Dendritic cell treated with granulocyte-macrophage colony-stimulating factor and Interleukin-4, amounts not matched to agents 40 ng/mL and 50 ng/mL, for 4 days (primary cell): ENCODE results near the gene LRRC32.

Experiments
- H3K27ac Mint-ChIP-seq: one replicate; pipeline ENCODE4 v1.8.0; 2022; ENCODE audit warnings: mild to moderate bottlenecking, mixed read lengths
- H3K27me3 Mint-ChIP-seq: one replicate; pipeline ENCODE4 v1.8.0; 2022; ENCODE audit warnings: mild to moderate bottlenecking, mixed read lengths
- H3K36me3 Mint-ChIP-seq: one replicate; pipeline ENCODE4 v1.8.0; 2022; ENCODE audit warnings: low read depth, mixed read lengths
- H3K4me1 Mint-ChIP-seq: one replicate; pipeline ENCODE4 v1.8.0; 2022; ENCODE audit warnings: low read depth, mixed read lengths
- H3K4me3 Mint-ChIP-seq: one replicate; pipeline ENCODE4 v1.8.0; 2022; ENCODE audit warnings: mild to moderate bottlenecking, moderate library complexity, mixed read lengths
- H3K9me3 Mint-ChIP-seq: one replicate; pipeline ENCODE4 v1.8.0; 2022; ENCODE audit warnings: mixed read lengths
- intact Hi-C: fragments of 100-400 bp; cut with micrococcal nuclease; formaldehyde crosslinking; loops from one replicate; pipeline ENCODE4 v1.15.0; 2022

LRRC32 gene

DNA sequence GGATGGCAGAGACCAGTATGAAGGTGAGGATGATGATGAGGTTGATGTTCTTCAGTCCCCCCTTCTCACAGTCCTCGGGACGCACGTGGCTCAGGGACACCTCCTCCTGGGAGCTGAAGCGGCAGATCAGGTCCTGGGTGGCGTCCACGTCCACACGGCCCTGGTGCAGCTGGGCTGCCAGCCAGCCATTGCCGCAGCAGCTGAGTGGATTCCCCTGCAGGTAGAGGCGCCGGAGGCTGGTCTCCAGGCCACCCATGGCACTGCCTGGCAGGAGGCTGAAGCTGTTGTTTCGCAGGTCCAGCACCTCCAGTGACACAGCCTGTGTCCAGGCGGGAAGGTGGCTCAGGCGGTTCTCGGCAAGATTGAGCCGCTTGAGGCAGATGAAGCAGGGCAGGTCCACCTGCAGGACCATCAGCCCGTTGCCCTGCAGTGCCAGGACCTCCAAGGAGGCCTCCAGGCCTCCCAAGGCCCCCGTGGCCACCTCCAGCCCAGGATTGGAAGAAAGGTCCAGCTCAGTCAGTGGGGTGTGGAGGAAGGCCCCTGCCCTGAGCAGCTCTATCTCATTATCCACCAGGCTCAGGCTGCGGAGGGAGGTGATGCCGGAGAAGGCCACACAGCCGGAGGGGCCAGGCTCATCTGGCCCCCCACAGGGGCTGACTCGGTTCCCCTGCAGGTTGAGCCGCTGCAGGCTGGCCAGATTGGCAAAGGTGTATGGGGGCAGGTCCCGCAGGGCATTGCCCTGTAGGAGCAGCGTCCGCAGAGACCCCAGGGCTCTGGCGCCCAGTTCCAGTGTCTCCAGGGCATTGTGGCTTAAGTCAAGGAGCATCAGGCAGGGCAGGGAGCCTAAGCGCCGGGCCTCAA is 10.6 kb downstream of the LRRC32 start:
- intact Hi-C loops = no loop called here
- no peak overlapping the region for H3K4me3 Mint-ChIP-seq
- no peaks in the 10 kb centered on the region for H3K36me3 Mint-ChIP-seq
- no peaks in the 10 kb centered on the region for H3K9me3 Mint-ChIP-seq
- peaks cover 90% of the 10 kb centered on the region for H3K27me3 Mint-ChIP-seq
- H3K27ac Mint-ChIP-seq = no peak overlapping the region
- H3K4me1 Mint-ChIP-seq = peaks cover 29% of the 10 kb centered on the region

DNA sequence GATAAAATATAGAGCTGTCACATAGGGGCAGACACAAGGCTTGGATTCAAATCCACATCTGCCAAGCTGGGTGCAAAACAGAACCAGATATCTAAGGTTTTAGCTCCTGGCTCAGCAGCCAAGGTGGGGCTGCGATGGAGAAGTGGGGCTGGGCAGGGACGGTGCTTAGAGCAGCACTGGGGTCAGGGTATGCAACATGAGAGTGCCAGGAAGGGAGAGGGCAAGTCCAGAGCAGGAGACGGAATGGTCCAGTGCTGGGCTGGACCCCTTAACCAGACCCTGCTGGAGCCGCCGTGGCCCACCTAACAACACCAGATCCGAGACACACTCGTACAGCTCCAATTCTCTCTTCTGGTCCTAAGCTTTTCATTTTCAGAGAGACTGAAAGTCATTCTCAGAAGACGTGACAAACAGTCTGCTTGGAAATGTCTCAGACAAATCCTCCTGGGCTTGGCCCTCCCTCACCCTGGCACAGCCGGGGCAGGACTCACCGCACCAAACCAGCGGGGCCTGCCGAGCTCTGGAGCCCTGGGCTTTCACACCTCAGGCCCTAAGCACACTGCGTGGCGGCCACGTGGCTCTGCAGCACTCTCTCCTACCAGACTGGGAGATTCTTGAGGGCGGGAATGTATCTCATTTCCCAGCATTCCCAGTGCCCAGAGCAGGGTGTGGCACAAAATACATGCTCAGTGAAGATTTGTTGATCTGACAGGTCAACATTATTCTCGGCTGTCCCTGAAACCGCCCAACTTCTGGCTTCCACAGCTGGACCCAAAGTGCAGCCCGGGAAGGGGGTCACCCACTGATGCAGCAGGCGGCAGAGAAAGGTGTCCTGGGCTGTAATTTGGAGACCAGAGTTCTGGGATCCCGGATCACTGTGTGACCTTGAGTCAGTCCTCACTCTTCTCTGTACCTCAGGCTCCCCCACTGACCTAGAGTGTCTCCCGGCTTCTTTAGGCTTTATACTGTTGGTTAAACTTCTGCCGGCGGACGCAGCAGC is 11.6 kb downstream of the LRRC32 start:
- H3K4me1 Mint-ChIP-seq = peaks cover 19% of the 10 kb centered on the region
- intact Hi-C loops = no loop called here
- peak overlapping the region; percentile 14 for H3K27ac Mint-ChIP-seq
- H3K9me3 Mint-ChIP-seq = no peaks in the 10 kb centered on the region
- H3K27me3 Mint-ChIP-seq = peaks cover 86% of the 10 kb centered on the region
- H3K4me3 Mint-ChIP-seq = no peak overlapping the region
- no peaks in the 10 kb centered on the region for H3K36me3 Mint-ChIP-seq

DNA sequence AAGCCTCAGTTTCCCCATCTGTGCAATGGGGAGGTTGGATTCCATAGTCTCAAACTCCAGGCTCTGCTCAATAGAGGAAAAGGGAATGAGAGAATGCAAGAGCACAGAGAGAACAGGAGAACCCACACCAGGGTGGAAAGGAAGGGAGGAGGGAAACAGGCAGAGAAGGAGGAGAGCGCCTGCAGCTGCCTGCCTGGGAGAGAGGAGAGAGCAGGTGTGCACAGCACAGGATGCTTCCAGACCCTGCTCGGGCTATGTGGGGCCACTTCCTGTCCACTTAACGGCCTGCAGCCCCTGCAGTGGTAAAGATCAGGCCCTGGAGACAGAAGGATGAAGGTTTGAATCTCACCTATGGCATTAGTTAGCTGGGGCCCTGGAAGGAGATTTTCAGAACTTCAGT is 12.3 kb downstream of the LRRC32 start:
- intact Hi-C loops = no loop called here
- H3K27ac Mint-ChIP-seq = no peak overlapping the region
- H3K27me3 Mint-ChIP-seq = peaks cover 86% of the 10 kb centered on the region
- no peaks in the 10 kb centered on the region for H3K9me3 Mint-ChIP-seq
- no peaks in the 10 kb centered on the region for H3K36me3 Mint-ChIP-seq
- peaks cover 16% of the 10 kb centered on the region for H3K4me1 Mint-ChIP-seq
- H3K4me3 Mint-ChIP-seq = no peak overlapping the region

DNA sequence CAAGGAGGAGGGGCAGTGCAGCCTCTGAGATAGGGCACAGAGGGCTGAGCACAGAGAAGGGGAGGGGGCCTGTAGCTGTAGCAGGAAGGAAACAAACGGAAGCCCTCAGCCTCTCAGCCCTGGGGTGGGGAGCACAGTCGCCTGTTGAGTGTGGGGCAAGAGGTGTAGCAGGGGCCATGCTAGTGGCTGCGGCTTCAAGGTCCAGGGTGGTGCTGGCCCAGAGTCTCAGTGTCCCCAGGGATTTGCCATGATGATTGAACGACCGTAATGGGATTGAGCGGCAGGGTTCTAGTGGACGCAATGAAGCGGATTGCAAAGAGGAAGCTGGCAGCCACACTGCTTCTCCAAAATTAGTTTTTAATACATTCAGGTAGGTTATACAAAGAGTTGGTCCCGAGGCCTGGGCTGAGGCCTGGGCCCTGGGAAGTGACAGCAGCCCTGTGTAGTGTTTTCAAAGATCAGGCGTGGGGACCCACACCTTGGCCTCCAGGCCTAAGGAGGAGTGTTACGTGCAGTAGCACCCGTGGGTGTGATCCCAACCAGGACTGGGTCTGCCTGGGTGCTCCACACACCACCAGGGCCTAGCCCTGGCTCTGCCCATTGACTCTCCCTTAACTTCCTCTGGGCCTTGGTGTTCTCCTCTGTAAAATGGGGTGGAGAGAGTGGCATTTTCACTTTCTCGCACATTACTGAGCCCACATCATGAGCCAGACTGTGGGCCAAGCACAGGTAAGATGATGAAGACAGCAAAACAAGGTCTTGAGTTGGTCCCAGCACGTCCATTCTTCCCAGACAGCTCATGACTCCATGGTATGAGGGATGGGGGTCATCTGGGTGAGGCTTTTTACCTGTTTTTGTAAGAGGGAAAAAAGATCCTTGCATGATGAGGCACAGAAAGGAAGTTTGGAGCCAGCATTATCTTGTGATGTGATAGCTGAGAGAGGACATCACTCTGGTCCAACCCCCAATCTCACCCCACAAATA is 13.1 kb downstream of the LRRC32 start:
- no peaks in the 10 kb centered on the region for H3K9me3 Mint-ChIP-seq
- peaks cover 80% of the 10 kb centered on the region for H3K27me3 Mint-ChIP-seq
- no peak overlapping the region for H3K27ac Mint-ChIP-seq
- no peak overlapping the region for H3K4me3 Mint-ChIP-seq
- intact Hi-C loops = no loop called here
- no peaks in the 10 kb centered on the region for H3K36me3 Mint-ChIP-seq
- H3K4me1 Mint-ChIP-seq = peaks cover 16% of the 10 kb centered on the region

DNA sequence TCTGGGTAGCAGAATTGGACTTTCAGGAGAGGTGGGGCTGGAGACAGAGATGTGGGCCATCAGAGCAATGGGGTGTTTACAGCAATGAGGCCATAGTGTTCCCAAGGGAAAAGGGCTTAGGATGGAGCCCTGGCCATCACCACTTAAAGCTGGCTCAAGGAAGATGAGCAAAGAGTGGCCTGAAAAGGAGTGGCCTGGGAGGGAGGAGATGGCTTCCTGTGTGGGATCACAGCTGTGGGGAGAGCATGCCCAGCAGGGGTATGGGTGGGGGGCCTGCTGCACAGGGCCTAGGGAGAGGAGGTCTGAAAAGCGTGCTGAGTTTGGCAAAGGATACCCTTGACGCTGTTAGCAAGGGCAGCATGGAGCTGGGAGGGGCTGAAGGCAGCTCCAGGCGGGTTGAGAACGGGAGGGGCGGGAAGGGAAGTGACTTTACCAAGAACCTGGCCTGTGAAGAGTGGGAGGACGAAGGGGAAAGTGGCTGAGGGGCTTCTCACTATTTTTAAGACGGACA is 13.9 kb downstream of the LRRC32 start:
- Mint-ChIP-seq H3K4me3 (no peak overlapping the region), H3K36me3 (no peaks in the 10 kb centered on the region), H3K27me3 (peaks cover 75% of the 10 kb centered on the region), H3K4me1 (peaks cover 16% of the 10 kb centered on the region), H3K9me3 (no peaks in the 10 kb centered on the region), H3K27ac (no peak overlapping the region)
- intact Hi-C loops = no loop called here

DNA sequence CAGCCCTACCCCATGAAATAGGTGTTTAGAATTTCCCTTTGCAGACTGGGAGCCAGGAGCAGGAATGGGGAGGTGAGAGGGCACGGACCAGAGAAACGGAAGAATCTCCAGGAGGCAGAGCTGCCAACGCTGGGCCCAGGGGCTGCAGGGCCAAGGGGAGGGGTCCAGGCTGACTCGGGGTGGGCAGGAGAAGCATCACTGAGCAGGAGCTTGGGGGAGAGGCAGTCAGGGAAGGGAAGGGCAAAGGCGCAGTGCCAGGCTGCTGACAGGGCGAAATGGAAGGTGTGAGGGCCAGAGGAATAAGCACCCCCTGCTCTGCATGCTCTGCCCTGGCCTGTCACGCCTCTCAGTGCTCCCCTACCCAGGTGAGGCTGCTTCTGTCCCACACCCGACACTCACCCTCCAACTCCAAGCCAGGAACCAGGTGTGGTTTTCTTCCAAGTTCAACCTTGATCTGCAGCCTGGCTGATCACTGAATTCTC is 14.5 kb downstream of the LRRC32 start:
- Mint-ChIP-seq H3K36me3 (no peaks in the 10 kb centered on the region), H3K4me1 (peaks cover 16% of the 10 kb centered on the region), H3K9me3 (no peaks in the 10 kb centered on the region), H3K4me3 (no peak overlapping the region), H3K27ac (no peak overlapping the region), H3K27me3 (peaks cover 72% of the 10 kb centered on the region)
- intact Hi-C loops = no loop called here

DNA sequence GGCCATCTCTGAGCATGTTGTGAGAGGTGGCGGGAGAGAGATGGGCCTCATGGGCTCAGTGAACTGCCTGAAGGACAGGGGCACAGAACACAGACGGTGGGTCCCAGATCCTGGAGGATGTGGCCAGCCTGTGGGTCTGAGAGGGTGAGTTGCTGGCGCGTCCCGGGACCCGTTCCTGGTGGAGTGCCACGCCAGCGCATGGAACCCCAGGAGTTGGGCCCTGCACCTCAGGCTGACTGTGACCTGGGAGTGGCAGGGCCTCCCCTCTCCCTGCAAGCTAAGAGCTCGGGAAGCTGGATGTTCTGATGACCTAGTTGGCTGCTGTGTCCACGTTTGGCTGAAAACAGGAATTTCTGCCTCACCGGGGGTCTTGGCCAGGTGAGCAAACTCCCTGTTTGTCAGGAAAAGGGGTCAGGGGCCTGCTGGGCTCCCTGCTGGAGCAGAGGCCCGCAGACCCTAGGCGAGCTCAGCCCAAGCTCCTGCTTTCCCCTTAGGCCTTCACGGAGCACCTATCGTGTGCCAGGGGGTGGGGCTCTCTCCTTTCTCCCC is 15.0 kb downstream of the LRRC32 start:
- Mint-ChIP-seq H3K27ac (no peak overlapping the region), H3K4me3 (no peak overlapping the region), H3K36me3 (no peaks in the 10 kb centered on the region), H3K4me1 (peaks cover 16% of the 10 kb centered on the region), H3K27me3 (peaks cover 69% of the 10 kb centered on the region), H3K9me3 (no peaks in the 10 kb centered on the region)
- intact Hi-C loops = no loop called here

DNA sequence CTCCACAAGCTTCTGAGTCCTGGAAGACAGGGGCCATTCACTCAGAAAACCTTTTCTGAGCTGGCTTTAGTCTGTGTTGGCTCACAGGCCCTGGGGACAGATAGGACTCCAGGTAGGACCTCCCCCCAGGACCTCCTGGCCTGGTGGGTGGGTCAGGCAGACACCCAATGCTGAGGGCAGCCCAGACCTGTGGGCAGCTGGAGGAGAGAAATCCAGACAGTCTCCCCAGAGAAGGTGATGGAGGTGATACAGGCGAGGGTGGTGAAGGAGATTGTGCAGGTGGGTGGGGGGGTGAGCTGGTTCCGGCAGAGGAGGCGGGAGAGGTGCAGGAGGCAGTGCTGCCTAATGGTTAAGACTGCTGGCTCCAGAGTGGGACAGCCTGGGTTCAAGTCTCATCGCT is 15.6 kb downstream of the LRRC32 start:
- H3K9me3 Mint-ChIP-seq = no peaks in the 10 kb centered on the region
- peaks cover 20% of the 10 kb centered on the region for H3K4me1 Mint-ChIP-seq
- no peak overlapping the region for H3K27ac Mint-ChIP-seq
- intact Hi-C loops = no loop called here
- H3K4me3 Mint-ChIP-seq = no peak overlapping the region
- H3K27me3 Mint-ChIP-seq = peaks cover 66% of the 10 kb centered on the region
- no peaks in the 10 kb centered on the region for H3K36me3 Mint-ChIP-seq

DNA sequence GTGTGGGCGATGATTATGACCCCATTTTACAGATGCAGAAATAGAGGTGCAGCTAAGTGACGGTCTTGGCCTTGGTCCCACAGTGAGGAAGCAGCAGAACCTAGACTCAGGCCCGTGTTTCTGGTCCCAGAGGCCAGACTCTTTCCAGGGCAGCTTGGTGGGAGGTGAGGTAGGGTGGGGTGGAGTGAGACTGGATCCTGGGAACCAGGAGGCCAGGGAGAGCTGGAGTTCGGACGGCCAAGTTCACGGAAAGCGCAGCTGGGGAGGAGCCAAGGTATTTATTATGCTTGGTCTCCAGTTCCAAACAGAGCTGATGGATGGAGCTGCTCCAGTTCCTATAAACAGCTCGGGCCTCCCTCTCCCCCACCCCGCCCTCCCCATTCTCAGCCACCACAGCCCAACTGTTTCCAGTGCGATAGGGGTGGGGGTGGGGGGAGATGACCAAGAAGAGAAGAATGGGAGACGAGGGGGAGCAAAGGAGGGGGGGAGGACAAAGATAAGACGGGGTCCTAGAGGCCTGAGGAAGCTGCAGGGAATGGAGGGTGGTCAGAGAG is 16.2 kb downstream of the LRRC32 start:
- no peak overlapping the region for H3K4me3 Mint-ChIP-seq
- no peaks in the 10 kb centered on the region for H3K36me3 Mint-ChIP-seq
- H3K4me1 Mint-ChIP-seq = peaks cover 20% of the 10 kb centered on the region
- no peaks in the 10 kb centered on the region for H3K9me3 Mint-ChIP-seq
- H3K27me3 Mint-ChIP-seq = peaks cover 60% of the 10 kb centered on the region
- intact Hi-C loops = no loop called here
- H3K27ac Mint-ChIP-seq = no peak overlapping the region

DNA sequence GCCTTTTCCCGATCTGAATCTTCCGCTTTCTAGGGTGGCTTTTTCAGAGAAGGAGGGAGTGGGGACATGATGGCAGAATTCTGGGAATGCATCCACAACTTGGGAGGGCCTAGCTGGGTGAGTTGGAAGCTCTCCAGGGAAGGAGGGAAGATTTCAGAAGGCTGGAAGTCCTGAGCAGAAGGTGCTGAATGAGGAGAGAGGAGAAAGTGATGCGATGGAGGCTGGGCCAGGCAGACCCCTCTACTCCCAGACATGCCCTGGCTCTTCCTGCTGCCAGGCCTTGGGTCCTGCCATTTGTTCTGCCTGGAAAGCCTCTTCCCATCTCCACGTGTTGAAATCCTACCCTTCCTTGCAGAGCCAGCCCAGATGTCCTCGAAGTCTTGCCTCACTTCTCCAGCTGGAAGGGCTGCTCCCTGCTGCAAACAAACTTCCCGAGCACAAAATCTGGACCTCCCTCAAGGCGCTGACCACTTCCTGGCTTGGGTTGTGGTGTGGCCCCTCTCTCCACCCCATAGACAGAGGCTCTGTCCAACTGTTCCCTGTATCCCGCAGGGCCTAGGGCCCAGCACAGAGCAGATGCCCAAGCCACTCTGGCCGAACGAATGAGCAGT is 16.8 kb downstream of the LRRC32 start:
- H3K27me3 Mint-ChIP-seq = peaks cover 58% of the 10 kb centered on the region
- intact Hi-C loops = no loop called here
- no peak overlapping the region for H3K27ac Mint-ChIP-seq
- no peaks in the 10 kb centered on the region for H3K36me3 Mint-ChIP-seq
- peaks cover 20% of the 10 kb centered on the region for H3K4me1 Mint-ChIP-seq
- H3K4me3 Mint-ChIP-seq = no peak overlapping the region
- no peaks in the 10 kb centered on the region for H3K9me3 Mint-ChIP-seq

DNA sequence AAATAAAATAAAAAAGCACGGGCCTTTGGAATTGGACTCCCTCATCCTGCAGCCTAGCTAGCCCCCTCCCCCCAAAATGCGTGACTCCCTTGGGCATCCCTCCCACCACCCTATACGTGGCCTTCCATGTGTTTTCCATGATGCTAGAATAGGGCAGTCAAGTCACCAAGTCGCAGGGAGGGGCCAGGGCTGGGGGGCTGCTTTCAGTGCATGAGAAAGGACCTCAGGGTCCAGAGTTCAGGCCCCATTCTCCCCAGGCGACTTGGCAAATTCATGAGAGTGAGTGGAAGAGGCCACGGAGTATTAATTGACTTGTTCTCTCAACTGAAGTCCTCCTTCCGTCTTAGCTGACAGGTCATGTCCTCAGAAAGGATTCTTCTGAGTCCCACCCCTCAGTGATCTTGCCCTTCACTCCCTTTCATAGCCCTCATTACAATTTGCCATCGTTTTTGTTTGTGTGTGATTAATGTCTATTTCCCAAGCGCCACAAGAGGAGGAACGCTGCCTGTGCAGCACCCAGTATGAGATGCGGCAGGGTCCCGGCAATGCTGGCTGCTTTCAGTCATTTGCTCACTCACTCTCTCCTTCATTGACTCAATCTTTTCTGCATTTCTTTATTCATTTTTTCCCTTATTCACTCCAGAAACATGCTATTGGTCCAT is 17.4 kb downstream of the LRRC32 start:
- Mint-ChIP-seq H3K27ac (no peak overlapping the region), H3K27me3 (peaks cover 54% of the 10 kb centered on the region), H3K36me3 (no peaks in the 10 kb centered on the region), H3K4me3 (no peak overlapping the region), H3K9me3 (no peaks in the 10 kb centered on the region), H3K4me1 (peaks cover 20% of the 10 kb centered on the region)
- intact Hi-C loops = no loop called here

DNA sequence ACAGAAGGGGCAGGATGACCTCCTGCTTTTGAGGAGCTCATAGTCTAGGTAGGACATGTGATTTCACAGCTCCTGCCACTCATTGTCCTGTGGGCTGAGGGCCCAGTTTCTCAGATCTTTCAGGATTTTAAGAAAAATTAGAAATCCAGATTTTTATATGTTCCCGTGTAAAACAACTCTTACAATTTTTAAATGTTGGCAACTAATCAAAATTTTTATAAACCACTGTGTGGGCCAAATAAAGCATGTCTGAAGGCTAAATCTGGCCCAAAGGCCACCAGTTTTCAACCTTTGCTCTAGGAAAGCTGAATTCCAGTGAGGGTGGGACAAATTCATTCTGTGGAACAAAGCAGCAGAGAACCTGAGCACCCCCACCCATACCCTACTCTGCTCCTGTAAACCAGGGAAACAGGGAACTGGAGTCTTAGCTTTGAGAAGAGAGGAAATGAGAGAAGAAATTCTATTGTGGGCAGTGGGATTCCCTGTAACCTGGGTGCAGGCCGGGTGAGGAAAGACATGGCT is 20.6 kb downstream of the LRRC32 start:
- Mint-ChIP-seq H3K4me1 (peaks cover 4% of the 10 kb centered on the region), H3K36me3 (no peaks in the 10 kb centered on the region), H3K4me3 (no peak overlapping the region), H3K9me3 (no peaks in the 10 kb centered on the region), H3K27ac (no peak overlapping the region), H3K27me3 (peaks cover 50% of the 10 kb centered on the region)
- intact Hi-C loops = no loop called here
